ENCODE measurements around the gene URAD. TPM values are rescaled to one million over a fixed set of nuclear protein-coding genes. Genes with fewer than 3 reads are reported as not detected.

The URAD gene
- total and polyA plus RNA-seq, 7 donors = not detected

DNA sequence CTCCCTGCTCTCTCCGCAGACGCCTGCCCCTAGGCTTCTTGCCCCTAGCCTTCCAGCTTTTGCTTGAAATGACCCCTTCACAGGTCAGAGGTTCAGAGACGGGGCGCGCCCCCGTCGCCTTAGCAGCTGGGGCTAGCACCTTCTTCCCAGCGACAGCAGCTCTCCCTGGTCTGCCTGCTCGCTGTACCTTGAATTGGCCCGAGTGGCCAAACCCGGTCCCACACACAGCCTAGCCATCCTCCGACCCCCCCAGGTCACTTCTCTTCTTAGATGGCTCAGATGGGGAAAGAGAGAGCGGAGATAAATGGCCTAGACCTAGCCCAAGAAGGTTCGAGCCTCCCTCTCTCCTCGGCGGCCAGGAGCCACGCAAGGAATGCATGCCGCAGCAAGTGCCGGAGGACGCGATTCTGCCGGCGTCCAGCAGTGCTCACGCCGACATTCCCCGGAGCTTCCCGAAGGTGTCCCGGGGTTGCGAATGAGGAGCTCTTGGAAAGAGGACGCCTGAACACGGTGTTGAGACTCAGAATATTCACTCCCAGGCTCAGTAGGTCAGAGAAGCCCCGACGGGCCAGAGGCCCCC is 20.7 kb downstream of the URAD start:
- ATAC-seq (no peak), DNase-seq (no peak)
- H3K27me3 ChIP-seq (ENCODE audit: insufficient read depth in 3 of 3, low read length in 2 of 3) = peaks cover 3 to 95% (median 57%) of the 10 kb centered on the region in 3 donors
- H3K27ac ChIP-seq = no peak overlapping the region
- H3K4me3 ChIP-seq = no peak overlapping the region
- H3K4me1 ChIP-seq = peaks cover 8% of the 10 kb centered on the region
- TF ChIP-seq, protein P1, sequence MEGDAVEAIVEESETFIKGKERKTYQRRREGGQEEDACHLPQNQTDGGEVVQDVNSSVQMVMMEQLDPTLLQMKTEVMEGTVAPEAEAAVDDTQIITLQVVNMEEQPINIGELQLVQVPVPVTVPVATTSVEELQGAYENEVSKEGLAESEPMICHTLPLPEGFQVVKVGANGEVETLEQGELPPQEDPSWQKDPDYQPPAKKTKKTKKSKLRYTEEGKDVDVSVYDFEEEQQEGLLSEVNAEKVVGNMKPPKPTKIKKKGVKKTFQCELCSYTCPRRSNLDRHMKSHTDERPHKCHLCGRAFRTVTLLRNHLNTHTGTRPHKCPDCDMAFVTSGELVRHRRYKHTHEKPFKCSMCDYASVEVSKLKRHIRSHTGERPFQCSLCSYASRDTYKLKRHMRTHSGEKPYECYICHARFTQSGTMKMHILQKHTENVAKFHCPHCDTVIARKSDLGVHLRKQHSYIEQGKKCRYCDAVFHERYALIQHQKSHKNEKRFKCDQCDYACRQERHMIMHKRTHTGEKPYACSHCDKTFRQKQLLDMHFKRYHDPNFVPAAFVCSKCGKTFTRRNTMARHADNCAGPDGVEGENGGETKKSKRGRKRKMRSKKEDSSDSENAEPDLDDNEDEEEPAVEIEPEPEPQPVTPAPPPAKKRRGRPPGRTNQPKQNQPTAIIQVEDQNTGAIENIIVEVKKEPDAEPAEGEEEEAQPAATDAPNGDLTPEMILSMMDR (IDR thresholded peaks at IDR 0.05) = no peak
- H3K9me3 ChIP-seq = no peaks in the 10 kb centered on the region
- intact Hi-C loops (cut with DNase I) = no loop called here
- 2 to 3% (median 2%) methylated on average over 33 of the region's 33 CpGs for WGBS, 3 donors
- no peaks in the 10 kb centered on the region for H3K36me3 ChIP-seq (ENCODE audit: insufficient read depth in 1 of 2, low read depth in 1 of 2)

DNA sequence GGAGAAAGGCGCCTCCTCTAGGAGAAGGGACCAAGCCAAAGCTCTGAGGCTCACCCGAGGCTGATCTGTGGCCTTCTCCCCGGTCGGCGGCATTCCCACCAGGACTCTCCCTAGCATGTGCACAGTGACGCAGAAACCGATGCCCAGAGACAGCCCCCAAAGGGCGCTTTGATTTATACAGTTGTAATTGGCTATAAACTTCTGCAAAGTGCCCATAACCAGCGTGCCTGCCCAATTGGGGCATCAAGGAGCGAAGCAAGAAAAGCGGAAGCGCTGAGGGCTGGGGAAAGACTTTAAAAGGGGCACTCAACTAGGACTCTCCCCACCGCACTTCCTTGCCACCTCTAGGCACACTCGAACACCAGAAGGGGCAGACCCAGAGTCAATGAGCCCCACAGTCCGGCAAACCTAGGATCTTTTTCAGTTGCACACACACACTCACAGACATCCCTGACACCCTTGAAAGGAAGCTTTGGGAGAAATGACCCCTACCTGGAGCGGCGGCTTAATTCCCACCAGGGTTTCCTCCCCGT is 21.2 kb downstream of the URAD start:
- Histone ChIP-seq H3K27ac (no peak overlapping the region), H3K36me3 (ENCODE audit: insufficient read depth in 1 of 2, low read depth in 1 of 2) (no peaks in the 10 kb centered on the region), H3K4me3 (no peak overlapping the region), H3K9me3 (no peaks in the 10 kb centered on the region), H3K4me1 (peaks cover 8% of the 10 kb centered on the region), H3K27me3 (ENCODE audit: insufficient read depth in 3 of 3, low read length in 2 of 3) (peaks cover 3 to 96% (median 55%) of the 10 kb centered on the region in 3 donors)
- TF ChIP-seq, protein P1 (IDR thresholded peaks at IDR 0.05) = no peak
- 3 to 5% (median 4%) methylated on average over 18 of the region's 18 CpGs for WGBS, 3 donors
- intact Hi-C loops (cut with DNase I) = no loop called here
- ATAC-seq (no peak), DNase-seq (no peak)

DNA sequence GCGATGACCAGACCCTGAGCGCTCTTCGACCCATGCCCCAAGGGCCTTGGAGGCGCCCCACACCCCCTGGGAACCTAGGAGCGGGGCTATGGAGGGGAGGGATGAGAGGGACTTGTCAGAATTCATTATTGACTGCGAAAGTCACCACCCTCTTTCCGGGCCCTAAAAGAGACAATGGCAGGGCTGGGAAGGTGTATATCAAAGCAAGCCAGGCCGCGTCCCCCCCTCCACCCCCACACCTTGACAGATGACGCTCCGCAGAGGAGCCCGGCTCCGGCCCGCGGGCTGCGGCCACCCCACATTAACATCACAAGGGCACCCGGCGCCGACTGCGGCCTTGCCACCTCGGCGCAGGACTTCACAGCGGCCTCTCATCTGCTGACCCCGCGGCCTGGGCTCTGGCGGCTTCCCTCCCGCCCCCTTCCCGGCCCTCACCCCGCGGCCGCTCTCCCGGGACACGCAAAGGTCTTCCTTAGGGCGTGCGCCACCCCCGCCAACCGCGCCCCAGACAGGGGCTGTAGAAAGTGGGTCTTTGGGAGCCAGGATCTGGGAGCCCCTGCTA is 21.8 kb downstream of the URAD start:
- TF ChIP-seq, protein P1 (IDR thresholded peaks at IDR 0.05) = no peak

DNA sequence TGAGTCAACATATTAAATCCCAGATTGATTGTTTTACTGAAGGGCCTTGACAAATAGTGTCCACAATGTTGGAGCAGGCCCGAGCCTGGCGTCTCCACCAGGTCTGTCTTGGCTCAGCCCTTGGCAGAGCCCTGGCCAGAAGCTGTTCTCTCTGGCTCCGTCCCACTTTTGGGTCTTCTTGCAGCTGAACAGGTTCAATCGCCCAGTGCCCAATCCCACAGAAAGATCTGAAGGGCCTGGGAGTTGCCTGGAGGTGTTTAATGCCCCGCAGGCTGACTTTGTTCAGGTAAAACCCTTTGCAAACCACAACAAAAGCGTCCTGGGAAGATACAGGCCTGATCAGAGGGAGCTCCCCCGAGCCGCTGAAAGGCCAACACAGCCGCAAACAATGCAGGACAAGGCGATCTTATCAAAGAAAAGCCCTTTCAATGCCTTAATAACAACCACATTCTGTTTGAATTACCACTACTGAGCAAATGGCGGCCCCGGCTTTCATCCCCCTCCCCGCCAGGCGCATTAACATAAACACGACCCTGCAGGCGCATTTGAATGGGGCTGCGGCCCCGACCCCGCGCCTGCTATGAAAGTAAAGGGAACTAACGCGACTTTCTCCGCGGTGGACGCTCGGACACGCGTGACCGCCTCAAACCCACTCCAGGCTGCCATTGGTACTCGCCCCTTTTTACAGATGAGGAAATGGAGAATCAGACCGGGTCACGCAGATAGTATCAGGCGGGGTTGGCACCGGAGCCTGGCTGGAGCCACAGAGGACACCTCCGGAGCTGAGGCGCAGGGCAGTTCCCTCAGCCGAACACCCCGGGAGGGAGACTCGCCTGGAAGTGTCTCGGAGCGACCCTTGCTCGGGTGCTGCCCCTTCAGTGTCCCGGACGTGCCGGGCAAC is 22.5 kb downstream of the URAD start:
- TF ChIP-seq, protein P1 (IDR thresholded peaks at IDR 0.05) = no peak
- intact Hi-C loops (cut with DNase I) = no loop called here
- peaks cover 8% of the 10 kb centered on the region for H3K4me1 ChIP-seq
- H3K27me3 ChIP-seq (ENCODE audit: insufficient read depth in 3 of 3, low read length in 2 of 3) = peaks cover 0 to 88% (median 52%) of the 10 kb centered on the region in 3 donors
- no peaks in the 10 kb centered on the region for H3K36me3 ChIP-seq (ENCODE audit: insufficient read depth in 1 of 2, low read depth in 1 of 2)
- no peak overlapping the region for H3K4me3 ChIP-seq
- 15 to 21% (median 16%) methylated on average over 43 to 45 of the region's 45 CpGs for WGBS, 3 donors
- no peak overlapping the region for H3K27ac ChIP-seq
- H3K9me3 ChIP-seq = no peaks in the 10 kb centered on the region
- ATAC-seq (no peak), DNase-seq (no peak)

More for the DNA sequence above, 21.8 kb downstream of the URAD start:
- Histone ChIP-seq H3K27ac (no peak overlapping the region), H3K27me3 (ENCODE audit: insufficient read depth in 3 of 3, low read length in 2 of 3) (peaks cover 0 to 92% (median 54%) of the 10 kb centered on the region in 3 donors), H3K4me3 (no peak overlapping the region), H3K9me3 (no peaks in the 10 kb centered on the region), H3K4me1 (peaks cover 8% of the 10 kb centered on the region), H3K36me3 (ENCODE audit: insufficient read depth in 1 of 2, low read depth in 1 of 2) (no peaks in the 10 kb centered on the region)
- intact Hi-C loops (cut with DNase I) = no loop called here
- WGBS, 3 donors = 2 to 4% (median 4%) methylated on average over 37 to 38 of the region's 38 CpGs
- ATAC-seq (no peak), DNase-seq (no peak)

Data from psoas muscle (tissue), 8 donors.